ENCODE measurements around the gene TPM4.

TPM4 gene

GRCh38 chr19:16095071-16095571 lies 18.8 kb downstream of the TPM4 start:
- TF ChIP-seq CEBPB (IDR thresholded peaks at IDR 0.05) (no peak), EP300 (IDR thresholded peaks at IDR 0.05; ENCODE audit: borderline replicate concordance) (no peak), TAF1 (IDR thresholded peaks at IDR 0.05; ENCODE audit: low read depth) (no peak), RAD21 (IDR thresholded peaks at IDR 0.05; ENCODE audit: low read depth) (no peak), NFIC (IDR thresholded peaks at IDR 0.05) (no peak), ZBTB7A (IDR thresholded peaks at IDR 0.05; ENCODE audit: low read depth) (no peak), MAX (IDR thresholded peaks at IDR 0.05) (no peak), EGR1 (IDR thresholded peaks at IDR 0.05) (no peak), REST (IDR thresholded peaks at IDR 0.05; ENCODE audit: low read depth) (no peak), USF1 (IDR thresholded peaks at IDR 0.05) (no peak)

- no peak for TF ChIP-seq EGR1 (IDR thresholded peaks at IDR 0.05)
- TF ChIP-seq FOXM1 (IDR thresholded peaks at IDR 0.05; ENCODE audit: borderline replicate concordance, low read depth): no peak
Measured at GRCh38 chr19:16096280-16096855, 20.1 kb downstream of the TPM4 start.

GRCh38 chr19:16098416-16098768 lies 22.1 kb downstream of the TPM4 start:
- TF ChIP-seq CREB1 (IDR thresholded peaks at IDR 0.05; ENCODE audit: low read depth) (no peak), CEBPB (IDR thresholded peaks at IDR 0.05) (no peak), REST (IDR thresholded peaks at IDR 0.05; ENCODE audit: low read depth) (no peak), FOXM1 (IDR thresholded peaks at IDR 0.05; ENCODE audit: borderline replicate concordance, low read depth) (no peak), EP300 (IDR thresholded peaks at IDR 0.05; ENCODE audit: borderline replicate concordance) (no peak)

- no peak for TF ChIP-seq FOXM1 (IDR thresholded peaks at IDR 0.05; ENCODE audit: borderline replicate concordance, low read depth)
- TF ChIP-seq USF1 (IDR thresholded peaks at IDR 0.05): no peak
- no peak for TF ChIP-seq RAD21 (IDR thresholded peaks at IDR 0.05; ENCODE audit: low read depth)
- no peak for TF ChIP-seq CEBPB (IDR thresholded peaks at IDR 0.05)
- no peak for TF ChIP-seq TAF1 (IDR thresholded peaks at IDR 0.05; ENCODE audit: low read depth)
- TF ChIP-seq NFIC (IDR thresholded peaks at IDR 0.05): no peak
- no peak for TF ChIP-seq EGR1 (IDR thresholded peaks at IDR 0.05)
- no peak for TF ChIP-seq EP300 (IDR thresholded peaks at IDR 0.05; ENCODE audit: borderline replicate concordance)
- TF ChIP-seq ZBTB7A (IDR thresholded peaks at IDR 0.05; ENCODE audit: low read depth): no peak
- no peak for TF ChIP-seq REST (IDR thresholded peaks at IDR 0.05; ENCODE audit: low read depth)
Measured at GRCh38 chr19:16098821-16099220, 22.5 kb downstream of the TPM4 start.

GRCh38 chr19:16100524-16100923 lies 24.2 kb downstream of the TPM4 start:
- TF ChIP-seq TCF12 (IDR thresholded peaks at IDR 0.05; ENCODE audit: low read depth): no peak
- TF ChIP-seq EGR1 (IDR thresholded peaks at IDR 0.05): no peak
- TF ChIP-seq NFIC (IDR thresholded peaks at IDR 0.05): no peak
- TF ChIP-seq EP300 (IDR thresholded peaks at IDR 0.05; ENCODE audit: borderline replicate concordance): no peak
- TF ChIP-seq CREB1 (IDR thresholded peaks at IDR 0.05; ENCODE audit: low read depth): no peak
- no peak for TF ChIP-seq USF1 (IDR thresholded peaks at IDR 0.05)
- TF ChIP-seq ZBTB7A (IDR thresholded peaks at IDR 0.05; ENCODE audit: low read depth): no peak
- TF ChIP-seq RAD21 (IDR thresholded peaks at IDR 0.05; ENCODE audit: low read depth): no peak
- no peak for TF ChIP-seq CEBPB (IDR thresholded peaks at IDR 0.05)
